Neural cell (in vitro differentiated cells): ENCODE measurements around the gene CLCNKB. TPM values are rescaled to one million over a fixed set of nuclear protein-coding genes. Genes with fewer than 3 reads are reported as not detected.
"Not testable (repeated sequence)": the region's sequence is repeated elsewhere in the genome, so short reads cannot be mapped to it uniquely, and the experiment has no call there.

ENCODE experiments used
- H2AFZ ChIP-seq: fragments of 200-600, 300-800 bp; sonication (generic), shearing (Covaris generic); 2 replicates; pipeline ENCODE4 v1.6.0; 2014; ENCODE audit warnings: low read depth, mild to moderate bottlenecking, antibody characterized with exemption, low read length, moderate library complexity
- H3F3A ChIP-seq: fragments of 200-600 bp; shearing (Covaris generic); 2 replicates; pipeline ENCODE4 v1.6.1; 2016; ENCODE audit warnings: mild to moderate bottlenecking, moderate library complexity, mixed read lengths, antibody characterized with exemption, low read length; ENCODE audit not compliant: insufficient read depth, poor library complexity, severe bottlenecking
- H3K27ac ChIP-seq: fragments of 200-600, 300-800 bp; sonication (generic), shearing (Covaris generic); 2 replicates; pipeline ENCODE4 v1.5.1; 2014; ENCODE audit warnings: mild to moderate bottlenecking, low read length, moderate library complexity
- H3K27me3 ChIP-seq: fragments of 300-800, 200-600 bp; sonication (generic), shearing (Covaris generic); 2 replicates; pipeline ENCODE4 v1.6.0; 2014; ENCODE audit warnings: mild to moderate bottlenecking, low read depth, low read length, moderate library complexity; ENCODE audit not compliant: insufficient read depth
- H3K36me3 ChIP-seq: fragments of 300-800, 200-600 bp; sonication (generic), shearing (Covaris generic); 2 replicates; pipeline ENCODE4 v1.5.1; 2014; ENCODE audit warnings: mild to moderate bottlenecking, antibody characterized with exemption, low read length, moderate library complexity; ENCODE audit not compliant: insufficient read depth
- H3K4me2 ChIP-seq: fragments of 300-800, 200-600 bp; sonication (generic), shearing (Covaris generic); 2 replicates; pipeline ENCODE4 v1.6.0; 2014; ENCODE audit warnings: mild to moderate bottlenecking, low read length
- H3K4me3 ChIP-seq: fragments of 300-800, 200-600 bp; sonication (generic), shearing (Covaris generic); 2 replicates; pipeline ENCODE4 v1.5.1; 2014; ENCODE audit warnings: mild to moderate bottlenecking, low read length, moderate library complexity
- H3K79me2 ChIP-seq: fragments of 200-600 bp; shearing (Covaris generic); replicated peaks from 2 replicates; pipeline ENCODE4 v1.6.0; 2014; ENCODE audit warnings: mild to moderate bottlenecking, low read length, moderate library complexity; ENCODE audit not compliant: insufficient read depth
- H3K9ac ChIP-seq: fragments of 300-800, 200-600 bp; sonication (generic), shearing (Covaris generic); 2 replicates; pipeline ENCODE4 v1.6.1; 2016; ENCODE audit warnings: mild to moderate bottlenecking, low read length, mixed read lengths
- H3K9me2 ChIP-seq: fragments of 200-600 bp; shearing (Covaris generic); 2 replicates; pipeline ENCODE4 v1.6.1; 2016; ENCODE audit warnings: mild to moderate bottlenecking, low read length, mixed read lengths; ENCODE audit not compliant: insufficient read depth
- H3K9me3 ChIP-seq: fragments of 200-600, 300-800 bp; sonication (generic), shearing (Covaris generic); 2 replicates; pipeline ENCODE4 v1.6.1; 2016; ENCODE audit warnings: mild to moderate bottlenecking, mixed run types, low read length, moderate library complexity, mixed read lengths
- H4K20me1 ChIP-seq: fragments of 200-600 bp; shearing (Covaris generic); 2 replicates; pipeline ENCODE4 v1.6.1; 2016; ENCODE audit warnings: mild to moderate bottlenecking, mixed run types; ENCODE audit not compliant: insufficient read depth
- EP300 ChIP-seq: fragments of 450-650 bp; conservative IDR thresholded peaks from 2 replicates; pipeline ENCODE4 v1.6.1; 2014; ENCODE audit warnings: antibody characterized with exemption, mild to moderate bottlenecking, moderate library complexity; ENCODE audit not compliant: poor library complexity, severe bottlenecking
- EZH2 ChIP-seq: fragments of 200-600, 300-800 bp; shearing (Covaris generic), sonication (generic); IDR thresholded peaks from 2 replicates; pipeline ENCODE4 v1.6.1; 2014; ENCODE audit warnings: antibody characterized with exemption, low read length, borderline replicate concordance, mild to moderate bottlenecking; ENCODE audit not compliant: insufficient read depth, poor library complexity, severe bottlenecking
- MXI1 ChIP-seq: fragments of 450-650 bp; conservative IDR thresholded peaks from 2 replicates; pipeline ENCODE4 v1.6.1; 2014; ENCODE audit warnings: antibody characterized with exemption, mild to moderate bottlenecking; ENCODE audit not compliant: poor library complexity, severe bottlenecking
- POLR2AphosphoS5 ChIP-seq: IDR thresholded peaks from 2 replicates; pipeline ENCODE4 v1.6.1; 2012
- RAD21 ChIP-seq: fragments of 450-650 bp; conservative IDR thresholded peaks from 2 replicates; pipeline ENCODE4 v1.6.1; 2014; ENCODE audit warnings: antibody characterized with exemption, mild to moderate bottlenecking, moderate library complexity
- REST ChIP-seq: IDR thresholded peaks from 2 replicates; pipeline ENCODE4 v1.6.1; 2012; ENCODE audit warnings: borderline replicate concordance
- SMC3 ChIP-seq: fragments of 450-650 bp; conservative IDR thresholded peaks from 2 replicates; pipeline ENCODE4 v1.6.1; 2014; ENCODE audit warnings: antibody characterized with exemption, mild to moderate bottlenecking, moderate library complexity; ENCODE audit not compliant: poor library complexity
- TAF1 ChIP-seq: IDR thresholded peaks from 2 replicates; pipeline ENCODE4 v1.6.1; 2012; ENCODE audit warnings: low read depth
- polyA plus RNA-seq: library from polyadenylated mRNA; depleted of rRNA; stranded (reverse); fragments of >200 nt; gene quantifications from 2 replicates; pipeline ENCODE4 v1.2.3, GENCODE V29; 2014
- TF ChIP-seq, protein P1 (sequence below): fragments of 450-650 bp; IDR thresholded peaks from 2 replicates; pipeline ENCODE4 v1.5.1; 2014; ENCODE audit warnings: antibody characterized with exemption, mild to moderate bottlenecking, moderate library complexity; ENCODE audit not compliant: poor library complexity, severe bottlenecking

Gene CLCNKB
- polyA plus RNA-seq, 1 donor from 2014 or later: not detected

GRCh38 chr1:16032388-16033102, 11.0 kb upstream of the CLCNKB start:
- Histone ChIP-seq H3K9me3 (no peaks in the 10 kb centered on the region), H3K4me3 (no peak overlapping the region), H3K9me2 (no peaks in the 10 kb centered on the region), H3F3A (no peaks in the 10 kb centered on the region), H4K20me1 (no peaks in the 10 kb centered on the region), H3K4me2 (no peak overlapping the region), H3K9ac (no peak overlapping the region), H2AFZ (no peak overlapping the region), H3K36me3 (no peaks in the 10 kb centered on the region), H3K27me3 (no peaks in the 10 kb centered on the region), H3K79me2 (no peaks in the 10 kb centered on the region), H3K27ac (no peak overlapping the region)
- no peak for TF ChIP-seq REST
- no peak for TF ChIP-seq TAF1
- TF ChIP-seq MXI1: no peak
- TF ChIP-seq, protein P1, sequence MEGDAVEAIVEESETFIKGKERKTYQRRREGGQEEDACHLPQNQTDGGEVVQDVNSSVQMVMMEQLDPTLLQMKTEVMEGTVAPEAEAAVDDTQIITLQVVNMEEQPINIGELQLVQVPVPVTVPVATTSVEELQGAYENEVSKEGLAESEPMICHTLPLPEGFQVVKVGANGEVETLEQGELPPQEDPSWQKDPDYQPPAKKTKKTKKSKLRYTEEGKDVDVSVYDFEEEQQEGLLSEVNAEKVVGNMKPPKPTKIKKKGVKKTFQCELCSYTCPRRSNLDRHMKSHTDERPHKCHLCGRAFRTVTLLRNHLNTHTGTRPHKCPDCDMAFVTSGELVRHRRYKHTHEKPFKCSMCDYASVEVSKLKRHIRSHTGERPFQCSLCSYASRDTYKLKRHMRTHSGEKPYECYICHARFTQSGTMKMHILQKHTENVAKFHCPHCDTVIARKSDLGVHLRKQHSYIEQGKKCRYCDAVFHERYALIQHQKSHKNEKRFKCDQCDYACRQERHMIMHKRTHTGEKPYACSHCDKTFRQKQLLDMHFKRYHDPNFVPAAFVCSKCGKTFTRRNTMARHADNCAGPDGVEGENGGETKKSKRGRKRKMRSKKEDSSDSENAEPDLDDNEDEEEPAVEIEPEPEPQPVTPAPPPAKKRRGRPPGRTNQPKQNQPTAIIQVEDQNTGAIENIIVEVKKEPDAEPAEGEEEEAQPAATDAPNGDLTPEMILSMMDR: peak; percentile 57
- TF ChIP-seq RAD21: peak; percentile 49
- TF ChIP-seq POLR2AphosphoS5: no peak
- no peak for TF ChIP-seq EZH2
- TF ChIP-seq EP300: no peak
- peak; percentile 36 for TF ChIP-seq SMC3

DNA sequence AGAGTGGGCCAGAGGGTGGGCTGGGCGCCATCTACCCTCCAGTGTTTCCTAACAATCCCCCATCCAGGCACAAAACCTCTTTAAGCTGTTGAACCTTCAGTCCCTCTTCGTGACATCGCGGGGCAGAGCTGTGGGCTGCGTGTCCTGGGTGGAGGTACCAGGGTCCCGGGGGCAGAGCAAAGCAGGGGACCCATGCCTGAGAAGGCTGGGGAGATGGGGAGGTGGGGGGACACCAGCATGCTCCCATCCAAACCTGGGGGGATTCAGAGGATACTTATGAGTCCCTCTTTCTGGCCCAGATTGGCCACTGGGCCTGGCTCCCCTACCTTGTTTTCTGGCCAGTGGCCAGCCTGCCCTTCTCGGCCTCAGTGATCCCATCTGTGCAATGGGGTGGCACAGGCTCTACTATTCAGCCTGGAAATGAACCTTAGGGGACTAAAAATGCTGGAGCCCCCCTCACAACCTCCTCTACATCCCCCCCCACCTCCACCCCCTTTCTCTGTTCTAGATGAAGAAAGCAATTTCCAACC, 10.4 kb upstream of the CLCNKB start:
- H3K27me3 ChIP-seq, H4K20me1 ChIP-seq, H3K4me2 ChIP-seq, H3K9ac ChIP-seq, H3K79me2 ChIP-seq, H3K4me3 ChIP-seq, H3K36me3 ChIP-seq, H2AFZ ChIP-seq, H3K9me3 ChIP-seq, H3F3A ChIP-seq, H3K9me2 ChIP-seq, H3K27ac ChIP-seq: not testable (repeated sequence)

DNA sequence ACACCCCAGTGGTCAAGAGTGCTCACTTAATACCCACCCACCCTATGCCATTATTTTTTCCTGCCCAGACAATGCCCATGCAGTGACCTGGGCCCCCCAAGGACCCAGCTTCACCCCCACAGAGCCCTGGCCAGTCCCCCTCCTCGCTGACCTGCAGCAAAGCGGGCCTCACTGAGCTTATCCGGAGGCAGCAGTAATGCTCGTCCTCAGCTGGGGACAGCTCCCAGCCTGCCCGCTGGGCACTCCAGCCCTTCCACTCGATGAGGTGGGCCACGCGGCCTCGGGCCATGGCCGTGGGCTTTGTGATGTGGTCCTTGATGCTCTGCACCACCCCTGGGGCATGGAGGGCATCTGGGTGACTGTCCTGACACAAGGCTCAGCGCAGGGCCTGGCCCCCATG, 7.1 kb upstream of the CLCNKB start:
- H3F3A ChIP-seq, H4K20me1 ChIP-seq, H3K9me2 ChIP-seq, H3K9ac ChIP-seq, H2AFZ ChIP-seq, H3K9me3 ChIP-seq, H3K4me2 ChIP-seq, H3K27ac ChIP-seq, H3K4me3 ChIP-seq, H3K36me3 ChIP-seq, H3K27me3 ChIP-seq, H3K79me2 ChIP-seq: not testable (repeated sequence)
